HG03095 (cell line): ENCODE results near the gene OR4A5.
"Not testable (repeated sequence)": the region's sequence is repeated elsewhere in the genome, so short reads cannot be mapped to it uniquely, and the experiment has no call there.

Experiments used
- ATAC-seq: cut with Tn5 transposase; IDR thresholded peaks from one replicate; pipeline ENCODE4 v1.9.1; 2021; ENCODE audit warnings: moderate library complexity; ENCODE audit not compliant: unreplicated experiment

OR4A5 gene

GRCh38 chr11:54706532-54706931, at the start of gene OR4A5:
OR4A5 (plus strand) TSS chr11:54706832; CDS start chr11:54706885, 53 bp downstream.
- not testable (repeated sequence) for ATAC-seq

GRCh38 chr11:54720094-54720493, 13.5 kb downstream of the OR4A5 start:
- ATAC-seq = not testable (repeated sequence)
